Uterus (tissue), 4 donors: ENCODE measurements around the gene C17orf50. TPM values are rescaled to one million over a fixed set of nuclear protein-coding genes. Genes with fewer than 3 reads are reported as not detected.

Experiments
- DNase-seq, 2 donors: peaks; one replicate each; pipeline ENCODE4 v3.0.0-alpha.2; 2019 to 2020
- H3K27ac ChIP-seq, 2 donors: fragments of 200-600 bp; sonication (generic); 1 replicate in 1 of 2; 2 replicates in 1 of 2; pipeline ENCODE4 v1.5.1; 2016 to 2018
- H3K27me3 ChIP-seq, 2 donors: fragments of 200-600 bp; sonication (generic); one replicate each; pipeline ENCODE4 v1.5.1; 2018 to 2019; ENCODE audit warnings: control low read depth in 1 of 2
- H3K36me3 ChIP-seq, 2 donors: fragments of 200-600 bp; sonication (generic); one replicate each; pipeline ENCODE4 v1.5.1; 2019; ENCODE audit warnings: control low read depth in 1 of 2
- H3K4me1 ChIP-seq, 2 donors: fragments of 200-600 bp; sonication (generic); one replicate each; pipeline ENCODE4 v1.5.1; 2018 to 2019; ENCODE audit warnings: control low read depth in 1 of 2
- H3K4me3 ChIP-seq, 2 donors: fragments of 200-600 bp; sonication (generic); 1 replicate in 1 of 2; 2 replicates in 1 of 2; pipeline ENCODE4 v1.5.1; 2018 to 2019; ENCODE audit warnings: mild to moderate bottlenecking in 1 of 2
- H3K9me3 ChIP-seq, 2 donors: fragments of 200-600 bp; sonication (generic); one replicate each; pipeline ENCODE4 v1.5.1; 2019; ENCODE audit warnings: control low read depth in 1 of 2
- CTCF ChIP-seq, 4 experiments: fragments of 200-600 bp in 2 of 4; fragments of 450-650 bp in 2 of 4; sonication (generic) in 2 of 4; IDR thresholded peaks; one replicate each; pipeline ENCODE4 v1.5.1; 2016 to 2019; ENCODE audit warnings: antibody characterized with exemption in 4 of 4, mild to moderate bottlenecking in 2 of 4, moderate library complexity in 1 of 4
- POLR2A ChIP-seq, 2 donors: fragments of 450-650 bp; IDR thresholded peaks; one replicate each; pipeline ENCODE4 v1.6.1; 2016; ENCODE audit warnings: antibody characterized with exemption in 2 of 2, mild to moderate bottlenecking in 1 of 2, moderate library complexity in 1 of 2
- intact Hi-C: fragments of 100-400 bp; cut with DNase I; formaldehyde crosslinking; loops from one replicate; pipeline ENCODE4 v1.15.1; 2023; ENCODE audit warnings: low total_unique reads
- total RNA-seq, 4 donors: library from RNA; depleted of rRNA in 3 of 4; stranded (reverse); fragments of >200 nt in 3 of 4; gene quantifications; one replicate each; pipeline versions ENCODE4 v1.1.0 to v1.2.4, GENCODE V29; 2014 to 2023
- donor health status: DM: yes; HTN: yes; CAD: no.

Gene C17orf50
- total RNA-seq, 4 donors from 2014 or later, result not detected

GRCh38 chr17:35766903-35767510, 6.3 kb downstream of the C17orf50 start:
- Histone ChIP-seq H3K27me3 (no peaks in the 10 kb centered on the region), H3K27ac (no peak overlapping the region), H3K36me3 (no peaks in the 10 kb centered on the region), H3K4me1 (no peaks in the 10 kb centered on the region), H3K9me3 (no peaks in the 10 kb centered on the region), H3K4me3 (no peak overlapping the region)
- TF ChIP-seq POLR2A (IDR thresholded peaks at IDR 0.05), result no peak
- peak; percentile 40 to 45 (median 42) for TF ChIP-seq CTCF (IDR thresholded peaks at IDR 0.05)
- no peak for DNase-seq
- intact Hi-C loops, result loop anchor here (5.0 kb wide), 1 partner anchor 40 kb away; the partner anchor contains the start of gene TAF15

DNA sequence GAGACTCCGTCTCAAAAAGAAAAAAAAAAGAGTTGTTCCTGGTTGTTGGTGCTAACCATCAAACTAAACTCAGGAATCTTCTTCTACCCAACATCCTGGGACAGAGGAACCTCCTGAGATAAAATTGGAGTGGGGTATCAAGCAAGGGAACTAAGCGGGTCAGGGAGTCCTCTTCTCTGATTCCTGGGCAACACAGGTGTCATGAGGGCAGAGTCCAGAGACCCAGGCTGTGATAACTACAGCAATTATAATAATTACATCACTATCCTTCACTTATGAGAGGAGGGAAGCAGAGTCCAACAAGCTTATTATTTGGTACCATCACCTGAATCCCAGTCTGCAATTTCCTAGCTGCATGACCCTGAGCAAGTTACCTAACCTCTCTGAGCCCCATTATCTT, 8.1 kb downstream of the C17orf50 start:
- Histone ChIP-seq H3K36me3 (no peaks in the 10 kb centered on the region), H3K27me3 (no peaks in the 10 kb centered on the region), H3K9me3 (no peaks in the 10 kb centered on the region), H3K27ac (no peak overlapping the region), H3K4me1 (no peaks in the 10 kb centered on the region), H3K4me3 (no peak overlapping the region)
- intact Hi-C loops, result loop anchor here (5.0 kb wide), 1 partner anchor 39 kb away; the partner anchor contains the start of gene TAF15
- no peak for DNase-seq
- TF ChIP-seq POLR2A (IDR thresholded peaks at IDR 0.05) (no peak), CTCF (IDR thresholded peaks at IDR 0.05) (no peak)

- no peak for DNase-seq
- H3K27ac ChIP-seq, result no peak overlapping the region
- TF ChIP-seq CTCF (IDR thresholded peaks at IDR 0.05) (no peak), POLR2A (IDR thresholded peaks at IDR 0.05) (no peak)
- no peaks in the 10 kb centered on the region for H3K9me3 ChIP-seq
- no peak overlapping the region for H3K4me3 ChIP-seq
- intact Hi-C loops, result loop anchor here (5.0 kb wide), 1 partner anchor 37 kb away; the partner anchor contains the start of gene TAF15
- H3K4me1 ChIP-seq, result peaks cover 0 to under 1% of the 10 kb centered on the region in 2 donors
- H3K27me3 ChIP-seq, result no peaks in the 10 kb centered on the region
- H3K36me3 ChIP-seq, result no peaks in the 10 kb centered on the region
Observed at GRCh38 chr17:35769895-35770486, 9.3 kb downstream of the C17orf50 start.

- DNase-seq, result no peak
- H3K27ac ChIP-seq, result peak overlapping the region; percentile 67 to 75
- no peaks in the 10 kb centered on the region for H3K36me3 ChIP-seq
- peaks cover 0 to 4% of the 10 kb centered on the region in 2 donors for H3K4me1 ChIP-seq
- intact Hi-C loops, result no loop called here
- H3K9me3 ChIP-seq, result no peaks in the 10 kb centered on the region
- no peak for TF ChIP-seq CTCF (IDR thresholded peaks at IDR 0.05)
- no peak for TF ChIP-seq POLR2A (IDR thresholded peaks at IDR 0.05)
- H3K4me3 ChIP-seq, result no peak overlapping the region
- H3K27me3 ChIP-seq, result no peaks in the 10 kb centered on the region
Observed at GRCh38 chr17:35773129-35773528, 12.4 kb downstream of the C17orf50 start.

DNA sequence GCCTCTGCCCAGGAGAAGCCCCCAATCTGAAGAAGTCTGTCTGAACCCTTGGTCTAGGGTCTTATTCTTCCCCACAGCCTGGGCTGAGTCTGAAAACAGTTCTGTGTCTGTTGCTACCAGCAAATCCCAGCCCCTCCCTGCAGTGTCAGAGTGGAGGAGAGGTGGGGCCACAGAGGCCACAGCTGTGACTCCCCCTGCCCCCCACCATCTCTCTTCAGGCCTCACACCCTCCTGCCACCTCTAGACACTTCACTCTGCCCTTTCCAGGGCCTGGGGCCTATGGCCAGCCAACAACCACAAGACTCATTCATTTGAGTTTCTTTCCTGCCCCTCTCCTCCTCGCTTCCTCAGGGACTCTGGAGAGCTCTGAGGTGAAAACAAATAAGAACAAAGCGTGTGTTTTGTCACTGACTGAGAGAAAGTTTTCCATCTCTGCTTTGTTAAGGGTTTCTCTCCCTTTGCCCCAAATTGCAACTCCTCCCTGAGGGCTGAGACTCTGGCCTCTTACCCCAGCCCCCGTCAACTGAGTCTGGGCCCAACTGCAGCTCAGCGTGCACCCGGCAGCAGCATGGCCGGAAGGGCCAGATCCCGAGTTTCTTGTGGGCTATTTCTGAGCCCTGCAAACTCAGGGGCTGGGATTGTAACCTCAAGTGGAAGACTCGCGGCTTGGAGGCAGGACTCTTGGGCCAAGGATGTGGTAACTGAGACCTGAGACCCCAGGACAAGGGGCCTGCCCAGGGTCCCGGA, 13.2 kb downstream of the C17orf50 start:
- Histone ChIP-seq H3K27ac (peak overlapping the region; percentile 67 to 75), H3K36me3 (no peaks in the 10 kb centered on the region), H3K27me3 (no peaks in the 10 kb centered on the region), H3K4me3 (no peak overlapping the region), H3K9me3 (no peaks in the 10 kb centered on the region), H3K4me1 (peaks cover 0 to 4% of the 10 kb centered on the region in 2 donors)
- DNase-seq, result no peak
- TF ChIP-seq POLR2A (IDR thresholded peaks at IDR 0.05) (no peak), CTCF (IDR thresholded peaks at IDR 0.05) (no peak)
- intact Hi-C loops, result no loop called here
